Renal cortex interstitium (tissue), 11 donors: ENCODE results near the gene PGC. TPM values are rescaled to one million over a fixed set of nuclear protein-coding genes. Genes with fewer than 3 reads are reported as not detected.
"Not testable (repeated sequence)": the region's sequence is repeated elsewhere in the genome, so short reads cannot be mapped to it uniquely, and the experiment has no call there.

Source experiments
- DNase-seq, 11 donors: peaks; one replicate each; pipeline ENCODE4 v3.0.0-alpha.2; 2013; ENCODE audit warnings: low read depth in 9 of 11, low spot score in 4 of 11; ENCODE audit errors: extremely low read depth in 1 of 11
- polyA plus RNA-seq, 3 donors: library from polyadenylated mRNA; unstranded; fragments of 120-200 nt; gene quantifications; one replicate each; pipeline ENCODE4 v1.2.1, GENCODE V29; 2013; ENCODE audit not compliant: insufficient read length in 3 of 3

The PGC gene
- polyA plus RNA-seq, 3 donors: 0.07 to 0.26 TPM; not detected in 1

DNA sequence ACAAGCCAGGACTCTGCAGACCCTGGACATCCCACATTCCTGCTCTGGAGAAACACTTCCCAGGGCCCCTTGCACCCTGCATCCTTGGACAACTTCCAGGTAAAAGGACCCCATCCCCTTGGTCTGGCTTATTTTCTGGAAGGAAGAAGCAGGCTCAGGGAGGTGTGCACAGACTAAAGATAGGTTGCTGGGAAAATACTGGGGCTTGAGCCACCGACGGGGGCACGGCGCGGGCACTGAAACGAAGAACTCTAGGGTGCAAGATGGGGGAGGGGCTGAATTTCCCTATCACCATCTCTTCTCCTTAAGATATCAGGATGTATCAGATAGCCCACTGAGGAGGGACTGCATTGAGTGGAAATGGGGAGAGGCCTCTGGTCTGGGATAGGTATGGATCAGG lies 31.7 kb upstream of the PGC start:
- no peak for DNase-seq

DNA sequence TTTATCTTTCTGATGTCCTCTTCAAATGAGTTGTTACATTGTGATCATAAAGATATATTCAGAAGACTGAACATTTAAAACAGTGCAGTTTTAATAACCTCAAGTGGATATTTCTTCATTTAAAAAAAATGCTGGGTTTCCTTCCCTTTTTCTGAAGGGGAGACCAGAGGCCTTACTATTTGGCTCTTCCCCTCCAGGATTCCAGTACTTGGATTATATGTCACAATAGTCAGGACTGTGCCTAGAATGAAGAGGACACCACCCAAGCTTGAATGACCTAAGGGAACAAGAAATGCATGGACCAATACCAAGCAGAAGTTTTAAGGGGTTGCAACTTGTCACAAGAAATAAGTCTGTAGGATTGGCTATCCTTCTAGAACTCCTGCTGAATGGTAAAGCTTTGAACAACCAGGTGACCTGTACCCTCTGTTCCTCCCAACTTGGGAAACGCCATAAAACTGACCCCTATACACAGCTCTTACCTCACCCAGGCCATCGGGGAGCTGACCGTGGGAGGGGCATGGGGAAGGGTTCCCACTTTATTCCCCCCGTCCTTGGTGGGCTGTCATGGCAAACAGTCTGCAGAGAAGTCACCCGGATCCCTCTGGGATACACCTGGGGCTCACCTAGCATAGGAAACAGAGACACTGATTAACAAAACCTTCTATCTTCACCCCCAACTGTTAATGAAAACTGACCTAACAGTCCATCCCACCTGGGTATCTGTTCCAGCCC lies 30.5 kb upstream of the PGC start:
- no peak for DNase-seq

DNA sequence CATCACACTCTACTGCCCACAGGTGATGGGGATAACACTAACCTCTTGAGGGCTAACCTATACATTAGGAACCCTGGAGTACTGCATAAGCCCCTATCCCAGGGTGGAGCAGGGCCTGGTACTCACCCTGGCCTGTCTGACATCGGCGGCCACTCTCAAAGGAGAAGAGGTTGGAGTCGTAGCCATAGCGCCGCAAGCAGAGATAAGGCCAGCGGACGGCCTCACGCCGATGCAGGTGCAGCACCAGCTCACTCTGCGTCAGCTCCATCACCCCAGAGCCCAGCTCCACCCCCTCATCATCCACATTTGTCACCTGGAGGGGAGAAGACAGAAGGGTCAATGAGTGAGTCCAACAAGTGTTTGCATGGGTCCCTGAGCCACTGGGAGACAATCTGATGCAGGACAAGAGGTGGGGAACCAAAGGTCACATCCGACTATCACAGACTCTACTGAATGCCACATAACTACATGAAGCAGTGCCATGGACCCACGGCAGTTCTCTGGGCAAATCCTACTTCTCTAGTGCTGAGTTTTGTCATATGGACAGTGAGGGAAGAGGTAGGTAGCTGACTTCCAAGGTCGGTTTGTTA lies 28.2 kb upstream of the PGC start:
- no peak for DNase-seq

DNA sequence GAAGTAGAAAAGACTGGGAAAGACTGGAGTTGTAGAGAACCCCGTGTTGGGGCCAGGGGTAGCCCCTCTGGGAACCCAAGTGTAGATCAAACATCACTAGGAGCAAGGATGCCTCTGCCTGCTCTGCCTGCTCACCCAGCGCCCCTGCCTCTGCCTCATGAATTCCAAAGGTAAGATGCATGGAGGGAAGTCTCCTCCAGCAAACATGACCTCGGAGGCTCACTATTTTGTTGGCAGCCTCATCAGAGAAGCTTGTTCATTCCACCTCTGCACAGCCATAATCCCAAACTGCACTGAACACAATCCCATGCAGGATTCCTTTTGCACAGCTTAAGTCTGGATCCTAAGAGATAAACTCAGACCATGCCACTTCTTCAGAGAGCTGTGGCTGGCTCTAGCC lies 27.6 kb upstream of the PGC start:
- DNase-seq: no peak

- no peak for DNase-seq
These were observed 24.1 kb upstream of the PGC start for GRCh38 chr6:41771058-41771983.

- DNase-seq: no peak
These were observed 23.3 kb upstream of the PGC start for GRCh38 chr6:41770381-41771057.

- DNase-seq: no peak
These were observed 22.2 kb upstream of the PGC start for GRCh38 chr6:41769376-41769775.

DNA sequence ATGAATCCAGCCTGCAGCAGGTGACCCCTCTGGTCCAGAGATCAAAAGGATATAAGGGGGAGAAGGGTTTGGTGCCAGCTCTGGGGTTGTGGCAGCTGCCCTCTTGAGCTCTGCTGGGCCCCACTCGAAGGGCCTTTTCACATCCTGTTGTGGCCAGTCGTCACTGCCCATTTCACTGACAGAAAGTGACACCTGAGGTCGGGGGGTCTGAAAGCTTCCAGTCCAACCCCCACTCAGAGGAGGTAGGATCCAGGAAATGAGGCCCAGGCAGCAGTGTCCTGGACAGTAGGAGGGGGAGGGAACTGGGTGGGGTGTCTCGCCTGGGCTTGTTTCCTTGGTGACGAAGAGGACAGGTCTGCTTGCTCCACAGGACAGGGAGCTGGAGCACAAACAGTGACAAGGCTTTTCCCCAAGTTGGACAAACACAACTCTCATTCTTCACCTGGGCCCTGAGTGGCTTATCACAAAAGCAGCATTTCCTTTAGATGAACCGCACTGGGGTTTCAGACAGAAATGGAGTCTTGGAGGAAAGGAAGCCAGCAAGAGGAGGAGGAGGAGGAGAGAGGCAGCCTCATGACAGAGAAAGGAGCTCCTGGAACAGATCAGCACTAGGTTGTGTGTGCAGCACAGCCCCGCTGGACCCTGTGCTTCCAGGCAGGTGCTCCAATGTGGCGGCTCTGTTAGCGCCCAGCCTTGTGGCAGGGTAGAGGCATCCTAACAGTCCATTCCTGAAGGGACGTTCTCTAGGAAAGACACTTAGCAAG lies 21.5 kb upstream of the PGC start:
- DNase-seq: no peak

DNA sequence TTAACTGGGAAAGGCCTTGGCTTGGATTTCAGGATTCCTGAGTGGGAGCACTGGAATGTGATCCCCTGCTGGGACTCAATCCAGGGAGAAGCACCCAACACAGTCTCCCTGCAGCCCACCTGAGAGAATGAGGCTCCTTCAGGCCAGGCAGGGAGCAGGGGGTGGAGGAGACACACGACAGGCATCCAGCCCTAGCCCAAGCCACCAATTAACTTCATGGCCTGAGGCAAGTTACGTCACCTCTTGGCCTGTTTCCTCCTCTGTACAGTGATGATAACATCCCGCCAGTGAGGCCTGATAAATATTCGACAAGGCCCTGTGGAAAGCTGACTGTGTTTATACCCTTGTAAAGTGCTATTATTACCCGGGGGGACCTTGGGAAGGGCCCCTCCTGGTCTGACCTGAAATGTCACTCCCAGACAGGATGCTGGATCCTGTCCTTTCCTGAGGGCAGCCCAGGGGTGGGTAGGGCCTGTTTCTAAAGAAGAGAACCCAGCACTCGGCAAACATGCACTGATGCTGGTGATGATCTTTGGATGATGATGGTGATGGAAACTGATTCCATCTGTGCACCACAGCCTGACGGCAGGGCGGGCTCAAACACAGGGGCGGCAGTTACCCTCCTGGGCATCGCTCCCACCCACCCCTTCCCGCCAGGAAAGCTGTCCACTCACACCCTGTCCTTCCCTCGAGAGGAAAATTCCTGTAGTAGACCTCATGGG lies 20.1 kb upstream of the PGC start:
- DNase-seq: no peak

- DNase-seq: not testable (repeated sequence)
These were observed 19.0 kb upstream of the PGC start for GRCh38 chr6:41766043-41766664.

GRCh38 chr6:41763470-41763869 lies 16.3 kb upstream of the PGC start:
- DNase-seq: no peak

GRCh38 chr6:41759905-41760579 lies 12.8 kb upstream of the PGC start:
- no peak for DNase-seq

- DNase-seq: no peak
These were observed 12.1 kb upstream of the PGC start for GRCh38 chr6:41759106-41759904.

DNA sequence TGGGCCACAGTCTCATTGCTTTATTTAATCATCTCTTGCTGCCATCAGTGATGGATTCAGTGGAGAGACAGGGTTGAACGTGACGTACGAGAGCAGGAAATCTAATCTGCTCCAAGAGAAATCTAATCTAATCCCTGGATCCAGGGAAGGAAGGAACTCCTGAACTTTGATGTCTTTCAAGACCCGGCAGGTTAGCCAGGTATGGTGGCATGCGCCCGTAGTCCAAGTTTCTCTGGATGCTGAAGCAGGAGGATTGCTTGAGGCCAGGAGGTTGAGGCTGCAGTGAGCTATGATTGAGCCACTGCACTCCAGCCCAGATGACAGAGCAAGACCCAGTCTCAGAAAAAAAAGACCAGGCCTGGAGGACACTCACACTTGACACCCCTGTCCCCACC lies 11.4 kb upstream of the PGC start:
- DNase-seq: no peak

GRCh38 chr6:41757931-41758640 lies 10.9 kb upstream of the PGC start:
- no peak for DNase-seq

DNA sequence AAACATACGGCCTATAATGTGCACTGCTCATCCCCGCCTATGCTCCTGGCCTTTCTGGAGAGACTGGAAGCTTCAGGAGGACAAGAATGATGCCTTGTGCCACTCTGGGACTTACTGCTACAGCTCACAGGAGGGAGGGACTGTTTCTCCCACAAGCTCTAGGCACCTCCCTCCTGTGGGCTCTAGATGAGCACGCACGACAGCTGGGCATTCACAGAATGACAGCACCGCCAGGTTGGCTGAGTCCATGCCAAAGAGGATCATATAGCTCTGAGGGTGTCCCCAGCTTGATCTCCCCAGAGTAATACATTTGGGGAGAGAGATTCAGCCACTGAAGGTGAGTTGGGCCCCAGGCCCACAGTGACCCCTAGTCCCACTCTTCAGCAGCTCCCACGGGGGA lies 10.1 kb upstream of the PGC start:
- DNase-seq: no peak
